ENCODE results near the gene POTED.
"Not testable (repeated sequence)": the region's sequence is repeated elsewhere in the genome, so short reads cannot be mapped to it uniquely, and the experiment has no call there.

Gene POTED

DNA sequence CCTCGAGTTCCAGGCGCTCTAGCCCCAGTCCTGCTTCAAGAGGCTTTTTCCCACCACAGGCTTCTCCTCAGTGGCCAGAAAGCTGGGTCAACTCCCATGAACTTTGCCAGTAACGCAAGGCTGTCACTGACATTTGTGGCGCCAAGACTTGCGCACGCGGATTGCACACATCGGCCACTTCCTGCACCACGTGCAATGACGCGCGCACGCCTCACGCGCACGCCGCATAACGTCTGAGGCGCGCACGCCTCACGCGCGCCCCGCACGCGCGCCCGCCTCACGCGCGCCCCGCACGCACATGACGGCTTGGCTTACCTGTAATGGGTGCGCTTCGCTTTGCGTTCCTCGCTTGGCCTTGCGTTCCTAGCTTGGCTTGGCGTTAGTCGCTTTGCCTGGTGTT is at the start of gene POTED:
Gene POTED, plus strand, starts transcription at position 301 of the 400 bp plus-strand sequence. CDS start 452 bp downstream, outside the sequence.
- DNase-seq (ENCODE audit: low read depth in 2 of 2) = not testable (repeated sequence)

DNA sequence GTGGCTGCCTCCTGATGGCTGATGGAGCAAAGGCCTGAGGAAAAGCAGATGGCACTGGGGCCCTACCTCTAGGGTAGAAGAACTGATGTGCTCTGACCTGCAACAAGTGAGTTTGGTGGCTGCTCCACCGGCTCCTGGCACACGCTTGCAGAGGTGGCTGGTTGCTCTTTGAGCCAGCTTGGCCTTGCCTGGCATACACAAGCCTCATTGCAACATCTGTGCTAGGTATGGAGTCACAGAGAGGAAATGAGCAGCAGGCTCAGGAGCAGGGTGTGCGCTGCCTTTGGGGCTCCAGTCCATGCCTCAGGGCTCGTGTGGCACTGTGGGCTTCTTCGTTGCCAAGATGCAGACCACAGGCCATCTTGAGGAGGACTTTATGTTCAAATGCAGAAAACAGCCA is 40.5 kb downstream of the POTED start:
- DNase-seq (ENCODE audit: low read depth in 2 of 2) = not testable (repeated sequence)

DNA sequence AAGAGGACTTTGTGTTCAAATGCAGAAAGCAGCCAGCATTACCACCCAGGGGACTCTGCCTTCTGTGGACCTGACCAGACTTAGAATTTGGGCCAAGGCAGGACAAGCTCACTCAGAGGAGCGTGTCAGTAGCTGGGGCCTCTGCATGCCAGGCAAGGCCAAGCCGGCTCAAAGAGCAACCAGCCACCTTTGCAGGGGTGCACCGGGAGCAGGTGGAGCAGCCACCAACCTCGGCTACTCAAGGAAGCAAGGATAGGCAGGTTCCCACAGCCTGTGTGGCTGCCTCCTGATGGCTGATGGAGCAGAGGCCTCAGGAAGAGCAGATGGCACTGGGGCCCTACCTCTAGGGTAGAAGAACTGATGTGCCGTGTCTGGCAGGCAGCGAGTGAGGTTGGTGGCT is 42.2 kb downstream of the POTED start:
- DNase-seq (ENCODE audit: low read depth in 2 of 2) = not testable (repeated sequence)

All from stimulated activated CD4-positive, alpha-beta T cell treated with anti-CD3 and anti-CD28 coated beads, Interleukin-1b, Interleukin-23, amount 100 ng/mL, for 1 hour (primary cell).